HG03354 (cell line): ENCODE measurements around the gene USP36.

Experiments used
- ATAC-seq: cut with Tn5 transposase; IDR thresholded peaks from one replicate; pipeline ENCODE4 v1.9.1; 2021; ENCODE audit warnings: mild to moderate bottlenecking; ENCODE audit not compliant: unreplicated experiment, poor library complexity, severe bottlenecking

USP36 gene

GRCh38 chr17:78796517-78796900 is 44.1 kb downstream of the USP36 start:
- ATAC-seq, result no peak

GRCh38 chr17:78795861-78796516 is 44.6 kb downstream of the USP36 start:
- ATAC-seq, result no peak

GRCh38 chr17:78794864-78795640 is 45.6 kb downstream of the USP36 start:
- ATAC-seq, result no peak

GRCh38 chr17:78794399-78794798 is 46.2 kb downstream of the USP36 start:
- ATAC-seq, result no peak

DNA sequence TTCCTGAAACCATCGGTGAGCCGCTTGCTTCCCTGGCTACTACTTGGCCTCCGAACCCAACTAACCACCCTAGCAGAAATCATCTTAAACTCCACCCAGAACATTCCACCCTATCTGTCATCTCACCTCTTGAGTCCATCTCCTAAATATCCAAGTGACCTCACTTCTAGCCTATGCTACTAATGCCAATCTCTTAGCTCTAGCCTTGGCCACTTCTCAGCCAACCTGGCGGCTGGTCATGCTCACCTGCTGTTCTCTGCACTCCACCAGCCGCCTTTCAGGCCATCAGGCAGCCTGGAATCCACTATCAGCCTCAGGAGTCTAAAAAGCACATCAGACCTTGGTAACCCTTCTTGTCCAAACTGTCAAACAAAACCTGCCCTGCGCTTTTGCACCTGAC is 46.6 kb downstream of the USP36 start:
- ATAC-seq, result no peak

GRCh38 chr17:78793415-78793814 is 47.2 kb downstream of the USP36 start:
- no peak for ATAC-seq

DNA sequence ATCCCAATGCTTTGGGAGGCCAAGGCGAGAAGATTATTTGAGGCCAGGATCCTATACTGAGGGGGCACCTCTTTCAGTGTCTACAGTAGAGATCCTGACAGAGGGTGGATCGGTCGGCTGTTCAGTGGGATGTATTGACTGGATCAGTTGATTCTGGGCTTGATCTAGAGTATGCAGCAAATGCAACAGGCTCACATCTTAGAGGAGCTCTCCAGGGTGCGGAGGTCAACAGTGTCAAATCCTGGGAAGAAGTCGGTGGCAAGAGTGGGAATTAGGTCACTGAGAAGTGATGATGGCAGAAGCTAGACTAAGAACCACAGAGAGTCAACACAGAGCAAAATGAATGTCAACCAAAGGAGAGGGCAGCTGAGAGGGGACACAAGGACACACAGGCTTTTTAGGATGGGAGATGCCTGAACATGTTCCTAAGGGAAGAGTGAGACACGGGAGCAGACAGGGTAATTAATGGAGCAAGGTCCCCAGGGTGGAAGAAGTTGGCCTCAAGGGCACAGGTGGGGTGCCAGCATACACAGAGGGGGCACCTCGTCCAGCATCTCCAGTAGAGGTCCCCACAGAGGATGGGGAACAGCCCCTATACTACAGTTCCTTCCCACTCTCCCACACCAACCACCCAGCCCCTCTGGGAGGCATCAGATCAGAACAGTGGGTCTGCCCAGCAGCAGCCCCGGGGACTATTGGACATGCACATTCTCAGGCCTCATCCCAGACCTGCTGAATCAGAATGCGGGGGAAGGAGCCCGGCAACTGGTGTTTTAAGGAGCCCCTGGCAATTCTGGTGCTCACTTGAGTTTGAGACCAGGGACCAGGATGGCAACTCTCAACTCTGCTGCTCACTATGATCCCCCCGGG is 48.5 kb downstream of the USP36 start:
- no peak for ATAC-seq

DNA sequence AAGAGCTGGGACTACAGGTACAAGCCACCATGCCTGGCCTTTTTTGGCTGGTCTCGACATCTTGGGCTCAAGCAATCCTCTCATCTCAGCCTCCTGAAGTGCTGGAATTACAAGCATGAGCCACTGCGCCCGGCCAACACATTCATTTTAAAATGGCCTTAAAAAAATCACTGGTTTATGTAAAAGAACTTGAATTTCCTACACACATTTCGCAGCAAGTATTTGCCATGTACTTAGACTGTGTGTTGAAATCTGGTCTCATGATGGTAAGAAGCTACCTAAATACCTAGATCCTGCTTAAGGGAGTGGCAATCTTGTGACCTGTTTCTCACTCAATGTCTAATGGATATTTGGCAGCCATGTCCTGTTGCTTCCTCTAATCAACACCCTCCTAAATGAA is 50.1 kb downstream of the USP36 start:
- ATAC-seq, result no peak

- no peak for ATAC-seq
These were observed 50.9 kb downstream of the USP36 start for GRCh38 chr17:78789663-78790181.

DNA sequence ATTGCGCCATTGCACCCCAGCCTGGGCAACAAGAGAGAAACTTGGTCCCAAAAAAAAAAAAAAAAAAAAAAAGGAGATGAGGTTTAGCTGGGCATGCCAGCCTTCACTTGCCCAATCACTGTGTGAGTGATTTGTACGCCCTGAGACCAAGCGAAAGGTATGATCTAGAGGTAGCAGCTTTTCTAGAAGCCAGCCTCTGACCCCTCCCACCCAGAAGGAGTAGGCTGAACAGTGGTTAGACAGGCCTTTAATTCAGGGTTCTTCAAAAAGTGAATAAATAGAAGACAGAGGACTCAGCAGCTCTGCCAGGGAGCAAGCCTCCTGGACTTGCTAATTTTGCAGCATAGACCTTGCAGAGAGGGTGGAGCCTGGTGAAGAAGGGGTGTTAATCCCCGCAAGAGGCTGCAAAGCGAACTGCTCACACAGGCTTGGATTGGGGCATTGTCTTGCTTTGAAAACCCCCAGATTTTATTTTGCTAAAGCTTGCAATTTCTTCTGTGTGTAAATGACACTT is 51.4 kb downstream of the USP36 start:
- ATAC-seq, result no peak

- no peak for ATAC-seq
These were observed 52.2 kb downstream of the USP36 start for GRCh38 chr17:78788451-78788850.

DNA sequence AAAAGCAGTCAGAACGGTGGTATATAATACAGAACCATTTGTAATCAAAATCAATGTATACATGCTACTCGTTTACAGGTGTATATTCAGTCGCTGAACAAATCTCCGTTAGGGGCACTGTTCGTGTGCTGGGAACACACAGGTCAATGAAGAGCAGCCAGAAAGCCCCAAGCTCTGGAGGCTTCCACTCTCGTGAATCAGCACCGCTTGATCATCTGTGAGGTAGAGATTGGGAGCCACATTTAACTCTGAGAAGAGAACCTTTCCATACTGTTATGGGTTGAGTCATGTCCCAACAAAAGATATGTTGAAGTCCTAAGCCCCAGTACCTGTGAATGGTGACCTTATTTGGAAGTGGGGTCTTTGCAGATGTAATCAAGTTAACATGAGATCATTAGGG is 53.2 kb downstream of the USP36 start:
- ATAC-seq, result no peak

DNA sequence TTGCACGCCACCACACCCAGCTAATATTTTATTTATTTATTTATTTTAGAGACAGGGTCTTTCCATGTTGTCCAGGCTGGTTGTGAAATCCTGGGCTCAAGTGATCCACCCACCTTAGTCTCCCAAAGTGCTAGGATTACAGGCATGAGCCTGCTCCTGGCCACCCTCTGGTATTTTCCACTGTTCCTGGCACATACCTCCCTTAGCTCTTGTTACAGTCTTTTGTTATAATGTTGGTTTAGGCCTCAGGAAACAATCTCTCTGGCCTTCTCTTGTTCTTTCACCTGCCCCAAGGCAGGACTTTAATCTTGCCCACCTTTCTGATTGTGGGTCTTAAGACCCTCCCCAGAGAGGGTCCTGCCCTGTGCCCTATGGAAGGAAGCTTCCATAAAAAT is 55.0 kb downstream of the USP36 start:
- no peak for ATAC-seq

- ATAC-seq, result no peak
These were observed 55.5 kb downstream of the USP36 start for GRCh38 chr17:78785011-78785662.

- no peak for ATAC-seq
These were observed 56.3 kb downstream of the USP36 start for GRCh38 chr17:78784352-78784751.

DNA sequence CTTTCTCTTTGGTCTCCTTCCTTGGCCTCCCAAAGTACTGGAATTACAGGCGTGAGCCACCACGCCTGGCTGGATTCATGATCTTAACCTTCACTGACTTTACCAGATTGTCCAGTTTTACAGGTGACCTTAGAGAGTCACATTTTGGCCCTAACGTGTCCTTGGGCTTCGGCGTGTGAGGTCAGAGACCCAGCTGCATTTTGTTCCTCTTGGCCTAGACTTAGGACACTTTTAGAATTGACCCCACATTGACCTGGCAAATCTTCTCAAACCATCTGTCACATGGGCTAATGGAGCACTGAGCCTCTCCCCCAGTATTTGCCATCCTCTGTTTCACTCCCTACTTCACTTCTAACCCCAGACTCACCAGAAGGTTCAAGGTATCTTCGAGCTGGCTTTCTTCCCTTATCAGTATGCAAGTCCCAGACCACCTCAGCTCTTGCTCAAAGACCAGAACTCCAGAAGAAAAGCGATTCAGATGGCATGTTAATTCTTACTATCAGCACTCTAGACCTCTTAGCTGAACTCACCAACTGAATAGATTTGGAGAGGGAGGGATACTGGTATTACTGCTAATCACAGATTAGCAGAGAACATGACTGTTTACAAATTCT is 56.8 kb downstream of the USP36 start:
- ATAC-seq, result no peak

- ATAC-seq, result peak; percentile 26
These were observed 58.7 kb downstream of the USP36 start, which contains the start of gene CYTH1 for GRCh38 chr17:78781893-78782304. Gene CYTH1, minus strand, starts transcription at chr17:78782273. Its CDS starts 50 bp downstream, at chr17:78782223.

DNA sequence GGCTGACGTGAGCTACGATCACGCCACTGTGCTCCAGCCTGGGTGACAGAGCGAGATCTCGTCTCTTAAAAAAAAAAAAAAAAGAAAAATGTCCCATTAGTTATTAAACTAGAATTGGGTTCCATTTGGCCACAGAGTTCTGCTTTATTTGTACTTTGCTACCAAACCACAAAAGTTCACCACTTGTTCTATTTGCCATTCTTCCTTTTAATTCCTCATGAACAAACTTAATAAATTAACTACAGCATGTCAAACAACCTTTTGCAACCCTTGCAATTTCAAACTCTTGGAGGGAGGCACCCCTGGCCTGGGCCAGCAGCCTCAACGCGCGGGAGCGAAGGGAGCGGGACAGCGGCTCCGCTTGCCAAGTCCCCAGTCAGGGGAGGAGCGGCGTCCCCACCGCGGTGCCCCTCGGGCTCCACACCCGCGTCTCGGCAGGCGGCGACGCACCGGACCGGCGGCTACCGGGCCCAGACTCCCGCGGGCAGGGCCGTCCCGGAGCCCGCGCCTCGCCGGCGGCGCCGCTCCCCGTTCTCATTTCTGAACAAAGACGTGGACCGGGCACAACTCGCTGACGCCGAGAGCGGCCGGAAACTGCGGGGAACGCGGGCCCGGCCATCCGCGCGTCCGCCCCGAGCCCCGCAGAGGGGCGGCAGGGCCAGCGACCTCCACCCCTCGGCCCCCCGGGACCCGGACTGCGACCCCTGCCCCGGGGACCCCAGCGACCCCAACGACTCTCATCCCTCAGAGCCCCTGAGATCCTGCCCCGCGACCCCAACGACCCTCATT is 59.3 kb downstream of the USP36 start:
- ATAC-seq, result peak; percentile 17
